H1 (cell line): Measurements from ENCODE around the gene MTFMT. TPM values are rescaled to one million over a fixed set of nuclear protein-coding genes. Genes with fewer than 3 reads are reported as not detected.

ENCODE experiments used
- CHD1 ChIP-seq: IDR thresholded peaks from 2 replicates; pipeline ENCODE4 v1.6.1; 2012; ENCODE audit warnings: low read depth, low read length, improper control_type of control experiment
- SIX5 ChIP-seq: IDR thresholded peaks from 2 replicates; pipeline ENCODE4 v1.6.1; 2011; ENCODE audit warnings: mild to moderate bottlenecking, low read depth, low read length
- SP2 ChIP-seq: IDR thresholded peaks from 2 replicates; pipeline ENCODE4 v1.6.1; 2012; ENCODE audit warnings: mild to moderate bottlenecking, low read length, inconsistent platforms
- polyA plus RNA-seq, 7 experiments: library from polyadenylated mRNA; depleted of rRNA in 3 of 7; stranded (reverse) in 5 of 7; unstranded in 2 of 7; fragments of >200 nt in 5 of 7; fragments of 200-250 nt in 2 of 7; gene quantifications; 1 replicate in 5 of 7; 2 replicates in 1 of 7; 4 replicates in 1 of 7; pipeline versions ENCODE4 v1.2.1 to v1.2.3, GENCODE V29; 2011 to 2013; ENCODE audit warnings: missing spikeins in 2 of 7, mixed read lengths in 2 of 7
- total RNA-seq: library from RNA; stranded (reverse); fragmentation: NEBNext Ultra II Directional; extraction: Animal tissue kit (Norgen Biotek cat#: 25700); gene quantifications from 2 replicates; pipeline ENCODE4 v1.2.1, GENCODE V29; 2021
- TF ChIP-seq, protein P1 (sequence below): fragments of 300-600 bp; sonication (generic); IDR thresholded peaks from 2 replicates; pipeline ENCODE4 v1.7.1; 2012; ENCODE audit warnings: low read length, moderate library complexity, mild to moderate bottlenecking, inconsistent platforms; ENCODE audit not compliant: insufficient replicate concordance

Gene MTFMT
- total and polyA plus RNA-seq, 2 of the 8 experiments (the other 6 are each of a cell fraction or from before 2014, with no cell fraction given): 7.7 to 20.8 TPM

DNA sequence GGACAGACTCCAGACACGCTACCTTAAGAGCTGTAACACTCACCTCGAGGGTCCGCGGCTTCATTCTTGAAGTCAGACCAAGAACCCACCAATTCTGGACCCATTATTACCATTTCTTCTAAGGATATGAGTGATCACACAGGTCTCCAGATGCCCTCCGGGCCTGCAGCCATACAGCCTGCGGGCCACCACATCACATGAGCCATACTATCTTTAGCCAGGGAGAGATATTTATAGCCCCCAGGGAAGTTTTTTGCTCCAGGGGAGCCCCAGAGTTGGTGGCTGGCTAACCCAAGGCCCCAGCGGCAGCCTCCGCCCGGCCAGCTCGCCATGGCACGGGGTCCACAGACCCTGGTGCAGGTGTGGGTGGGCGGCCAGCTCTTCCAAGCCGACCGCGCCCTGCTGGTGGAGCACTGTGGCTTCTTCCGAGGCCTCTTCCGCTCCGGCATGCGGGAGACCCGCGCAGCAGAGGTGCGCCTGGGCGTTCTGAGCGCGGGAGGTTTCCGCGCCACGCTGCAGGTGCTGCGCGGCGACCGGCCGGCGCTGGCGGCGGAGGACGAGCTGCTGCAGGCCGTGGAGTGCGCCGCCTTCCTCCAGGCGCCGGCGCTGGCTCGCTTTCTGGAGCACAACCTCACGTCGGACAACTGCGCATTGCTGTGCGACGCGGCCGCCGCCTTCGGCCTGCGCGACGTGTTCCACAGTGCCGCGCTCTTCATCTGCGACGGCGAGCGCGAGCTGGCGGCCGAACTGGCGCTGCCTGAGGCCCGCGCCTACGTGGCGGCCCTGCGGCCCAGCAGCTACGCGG lies 47.2 kb upstream of the MTFMT start, which contains the start of gene KBTBD13 (continued):
- TF ChIP-seq, protein P1, sequence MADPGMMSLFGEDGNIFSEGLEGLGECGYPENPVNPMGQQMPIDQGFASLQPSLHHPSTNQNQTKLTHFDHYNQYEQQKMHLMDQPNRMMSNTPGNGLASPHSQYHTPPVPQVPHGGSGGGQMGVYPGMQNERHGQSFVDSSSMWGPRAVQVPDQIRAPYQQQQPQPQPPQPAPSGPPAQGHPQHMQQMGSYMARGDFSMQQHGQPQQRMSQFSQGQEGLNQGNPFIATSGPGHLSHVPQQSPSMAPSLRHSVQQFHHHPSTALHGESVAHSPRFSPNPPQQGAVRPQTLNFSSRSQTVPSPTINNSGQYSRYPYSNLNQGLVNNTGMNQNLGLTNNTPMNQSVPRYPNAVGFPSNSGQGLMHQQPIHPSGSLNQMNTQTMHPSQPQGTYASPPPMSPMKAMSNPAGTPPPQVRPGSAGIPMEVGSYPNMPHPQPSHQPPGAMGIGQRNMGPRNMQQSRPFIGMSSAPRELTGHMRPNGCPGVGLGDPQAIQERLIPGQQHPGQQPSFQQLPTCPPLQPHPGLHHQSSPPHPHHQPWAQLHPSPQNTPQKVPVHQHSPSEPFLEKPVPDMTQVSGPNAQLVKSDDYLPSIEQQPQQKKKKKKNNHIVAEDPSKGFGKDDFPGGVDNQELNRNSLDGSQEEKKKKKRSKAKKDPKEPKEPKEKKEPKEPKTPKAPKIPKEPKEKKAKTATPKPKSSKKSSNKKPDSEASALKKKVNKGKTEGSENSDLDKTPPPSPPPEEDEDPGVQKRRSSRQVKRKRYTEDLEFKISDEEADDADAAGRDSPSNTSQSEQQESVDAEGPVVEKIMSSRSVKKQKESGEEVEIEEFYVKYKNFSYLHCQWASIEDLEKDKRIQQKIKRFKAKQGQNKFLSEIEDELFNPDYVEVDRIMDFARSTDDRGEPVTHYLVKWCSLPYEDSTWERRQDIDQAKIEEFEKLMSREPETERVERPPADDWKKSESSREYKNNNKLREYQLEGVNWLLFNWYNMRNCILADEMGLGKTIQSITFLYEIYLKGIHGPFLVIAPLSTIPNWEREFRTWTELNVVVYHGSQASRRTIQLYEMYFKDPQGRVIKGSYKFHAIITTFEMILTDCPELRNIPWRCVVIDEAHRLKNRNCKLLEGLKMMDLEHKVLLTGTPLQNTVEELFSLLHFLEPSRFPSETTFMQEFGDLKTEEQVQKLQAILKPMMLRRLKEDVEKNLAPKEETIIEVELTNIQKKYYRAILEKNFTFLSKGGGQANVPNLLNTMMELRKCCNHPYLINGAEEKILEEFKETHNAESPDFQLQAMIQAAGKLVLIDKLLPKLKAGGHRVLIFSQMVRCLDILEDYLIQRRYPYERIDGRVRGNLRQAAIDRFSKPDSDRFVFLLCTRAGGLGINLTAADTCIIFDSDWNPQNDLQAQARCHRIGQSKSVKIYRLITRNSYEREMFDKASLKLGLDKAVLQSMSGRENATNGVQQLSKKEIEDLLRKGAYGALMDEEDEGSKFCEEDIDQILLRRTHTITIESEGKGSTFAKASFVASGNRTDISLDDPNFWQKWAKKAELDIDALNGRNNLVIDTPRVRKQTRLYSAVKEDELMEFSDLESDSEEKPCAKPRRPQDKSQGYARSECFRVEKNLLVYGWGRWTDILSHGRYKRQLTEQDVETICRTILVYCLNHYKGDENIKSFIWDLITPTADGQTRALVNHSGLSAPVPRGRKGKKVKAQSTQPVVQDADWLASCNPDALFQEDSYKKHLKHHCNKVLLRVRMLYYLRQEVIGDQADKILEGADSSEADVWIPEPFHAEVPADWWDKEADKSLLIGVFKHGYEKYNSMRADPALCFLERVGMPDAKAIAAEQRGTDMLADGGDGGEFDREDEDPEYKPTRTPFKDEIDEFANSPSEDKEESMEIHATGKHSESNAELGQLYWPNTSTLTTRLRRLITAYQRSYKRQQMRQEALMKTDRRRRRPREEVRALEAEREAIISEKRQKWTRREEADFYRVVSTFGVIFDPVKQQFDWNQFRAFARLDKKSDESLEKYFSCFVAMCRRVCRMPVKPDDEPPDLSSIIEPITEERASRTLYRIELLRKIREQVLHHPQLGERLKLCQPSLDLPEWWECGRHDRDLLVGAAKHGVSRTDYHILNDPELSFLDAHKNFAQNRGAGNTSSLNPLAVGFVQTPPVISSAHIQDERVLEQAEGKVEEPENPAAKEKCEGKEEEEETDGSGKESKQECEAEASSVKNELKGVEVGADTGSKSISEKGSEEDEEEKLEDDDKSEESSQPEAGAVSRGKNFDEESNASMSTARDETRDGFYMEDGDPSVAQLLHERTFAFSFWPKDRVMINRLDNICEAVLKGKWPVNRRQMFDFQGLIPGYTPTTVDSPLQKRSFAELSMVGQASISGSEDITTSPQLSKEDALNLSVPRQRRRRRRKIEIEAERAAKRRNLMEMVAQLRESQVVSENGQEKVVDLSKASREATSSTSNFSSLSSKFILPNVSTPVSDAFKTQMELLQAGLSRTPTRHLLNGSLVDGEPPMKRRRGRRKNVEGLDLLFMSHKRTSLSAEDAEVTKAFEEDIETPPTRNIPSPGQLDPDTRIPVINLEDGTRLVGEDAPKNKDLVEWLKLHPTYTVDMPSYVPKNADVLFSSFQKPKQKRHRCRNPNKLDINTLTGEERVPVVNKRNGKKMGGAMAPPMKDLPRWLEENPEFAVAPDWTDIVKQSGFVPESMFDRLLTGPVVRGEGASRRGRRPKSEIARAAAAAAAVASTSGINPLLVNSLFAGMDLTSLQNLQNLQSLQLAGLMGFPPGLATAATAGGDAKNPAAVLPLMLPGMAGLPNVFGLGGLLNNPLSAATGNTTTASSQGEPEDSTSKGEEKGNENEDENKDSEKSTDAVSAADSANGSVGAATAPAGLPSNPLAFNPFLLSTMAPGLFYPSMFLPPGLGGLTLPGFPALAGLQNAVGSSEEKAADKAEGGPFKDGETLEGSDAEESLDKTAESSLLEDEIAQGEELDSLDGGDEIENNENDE: no peak
- no peak for TF ChIP-seq CHD1
- no peak for TF ChIP-seq SIX5
- no peak for TF ChIP-seq SP2
- TF ChIP-seq, all 59 proteins: peak for 0
